Measurements from ENCODE around the gene FAM90A1.
"Not testable (repeated sequence)": the region's sequence is repeated elsewhere in the genome, so short reads cannot be mapped to it uniquely, and the experiment has no call there.

DNA sequence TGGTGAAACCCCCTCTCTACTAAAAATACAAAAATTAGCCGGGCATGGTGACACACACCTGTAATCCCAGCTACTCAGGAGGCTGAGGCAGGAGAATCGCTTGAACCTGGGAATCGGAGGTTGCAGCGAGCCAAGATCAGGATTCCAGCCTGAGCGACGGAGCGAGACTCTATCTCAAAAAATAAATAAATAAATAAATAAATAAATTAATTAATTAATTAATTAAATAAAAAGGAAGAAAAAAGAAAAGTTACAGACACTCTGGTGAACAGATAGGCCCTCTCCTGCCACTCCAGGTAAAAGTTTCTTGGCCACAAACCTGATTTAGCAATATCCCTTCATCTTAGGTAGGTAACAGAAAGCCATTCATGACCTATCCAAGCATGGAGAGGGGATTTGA is 44.5 kb downstream of the FAM90A1 start:
- TF ChIP-seq EZH2 (IDR thresholded peaks at IDR 0.05; ENCODE audit: low read length, missing control alignments); CTCF (conservative IDR thresholded peaks at IDR 0.05 in 1 of 2, IDR thresholded peaks at IDR 0.05 in 1 of 2; ENCODE audit: low read depth in 1 of 2, low read length in 2 of 2): not testable (repeated sequence)
